H1 (cell line): ENCODE measurements around the gene MAJIN. TPM values are rescaled to one million over a fixed set of nuclear protein-coding genes. Genes with fewer than 3 reads are reported as not detected.

Experiments used
- CTCF ChIA-PET: fragments of 300-600 bp; sonication (Branson Sonifier 250); formaldehyde crosslinking; loops from one replicate; lab custom pipeline; 2021; ENCODE audit not compliant: partially characterized antibody; lab: Charles Lee
- POLR2A ChIA-PET: fragments of 300-600 bp; sonication (Branson Sonifier 250); formaldehyde crosslinking; loops from one replicate; lab custom pipeline; 2021; ENCODE audit warnings: inconsistent platforms; ENCODE audit not compliant: partially characterized antibody; lab: Charles Lee
- DNase-seq, 2 experiments: peaks; one replicate each; pipeline versions ENCODE4 v3.0.0 to v3.0.0-alpha.2; 2010 to 2022; ENCODE audit warnings: low spot score in 2 of 2, low read depth in 1 of 2, mixed read lengths in 1 of 2
- FAIRE-seq: peaks from 2 replicates; lab custom pipeline; 2011; peaks lifted over from hg19 to GRCh38; lab: Jason Lieb, UNC
- H2AFZ ChIP-seq: 2 replicates; pipeline ENCODE4 v1.8.1; 2012; ENCODE audit warnings: low read length, inconsistent platforms
- H2AK5ac ChIP-seq: 2 replicates; pipeline ENCODE4 v1.6.1; 2013; ENCODE audit warnings: low read depth, low read length
- H2BK120ac ChIP-seq: replicated peaks from 2 replicates; pipeline ENCODE3; 2013; ENCODE audit warnings: low read depth, low read length, inconsistent platforms
- H2BK12ac ChIP-seq: 2 replicates; pipeline ENCODE4 v1.6.1; 2013; ENCODE audit warnings: low read depth, low read length
- H2BK15ac ChIP-seq: 2 replicates; pipeline ENCODE4 v1.6.1; 2013; ENCODE audit warnings: low read length
- H2BK20ac ChIP-seq: 2 replicates; pipeline ENCODE4 v1.6.1; 2013; ENCODE audit warnings: low read length
- H2BK5ac ChIP-seq: 2 replicates; pipeline ENCODE4 v1.6.1; 2013; ENCODE audit warnings: low read depth, low read length
- H3K14ac ChIP-seq: 2 replicates; pipeline ENCODE4 v1.6.1; 2013; ENCODE audit warnings: inconsistent platforms; ENCODE audit not compliant: insufficient read length
- H3K18ac ChIP-seq: 2 replicates; pipeline ENCODE4 v1.6.1; 2013; ENCODE audit warnings: low read length; ENCODE audit errors: extremely low read depth
- H3K23ac ChIP-seq: 2 replicates; pipeline ENCODE4 v1.6.1; 2013; ENCODE audit warnings: inconsistent platforms; ENCODE audit not compliant: insufficient read length
- H3K23me2 ChIP-seq: 2 replicates; pipeline ENCODE4 v1.6.1; 2013; ENCODE audit warnings: low read depth, low read length
- H3K27ac ChIP-seq: 2 replicates; pipeline ENCODE4 v1.6.1; 2011; ENCODE audit warnings: low read depth, low read length, inconsistent platforms
- H3K27me3 ChIP-seq, 4 experiments: replicated peaks in 1 of 4; 1 replicate in 1 of 4; 2 replicates in 3 of 4; pipeline versions ENCODE4 v1.6.1 to v1.8.1; 2011 to 2013; ENCODE audit warnings: low read length in 3 of 4, mild to moderate bottlenecking in 3 of 4, inconsistent platforms in 2 of 4, mixed read lengths in 2 of 4, moderate library complexity in 1 of 4; ENCODE audit not compliant: control insufficient read depth in 3 of 4, insufficient read depth in 3 of 4; ENCODE audit errors: extremely low read depth in 1 of 4
- H3K36me3 ChIP-seq, 4 experiments: 2 replicates each; pipeline versions ENCODE4 v1.6.1 to v1.8.1; 2011 to 2013; ENCODE audit warnings: mild to moderate bottlenecking in 4 of 4, low read length in 3 of 4, moderate library complexity in 2 of 4, control low read depth in 1 of 4, inconsistent platforms in 1 of 4; ENCODE audit not compliant: insufficient read depth in 4 of 4, control insufficient read depth in 2 of 4
- H3K4ac ChIP-seq: replicated peaks from 2 replicates; pipeline ENCODE3; 2013; ENCODE audit warnings: low read length, low read depth, mixed read lengths, inconsistent platforms; ENCODE audit not compliant: insufficient read length
- H3K4me1 ChIP-seq, 4 experiments: replicated peaks in 1 of 4; 1 replicate in 1 of 4; 2 replicates in 3 of 4; pipeline versions ENCODE4 v1.6.1 to v1.8.1; 2011 to 2013; ENCODE audit warnings: low read length in 3 of 4, inconsistent platforms in 2 of 4, mixed read lengths in 1 of 4; ENCODE audit not compliant: insufficient read depth in 4 of 4, control insufficient read depth in 3 of 4
- H3K4me2 ChIP-seq, 2 experiments: 2 replicates each; pipeline versions ENCODE4 v1.6.1 to v1.8.1; 2011 to 2013; ENCODE audit warnings: low read depth in 2 of 2, low read length in 2 of 2, control low read depth in 1 of 2, inconsistent platforms in 1 of 2, mild to moderate bottlenecking in 1 of 2; ENCODE audit not compliant: insufficient read depth in 1 of 2
- H3K4me3 ChIP-seq, 4 experiments: fragments of 200-600, 300-600 bp in 1 of 4; sonication (generic), shearing (Covaris generic), sonication (Bioruptor Twin) in 1 of 4; 2 replicates each; pipeline versions ENCODE4 v1.5.1 to v1.8.1; 2011 to 2016; ENCODE audit warnings: low read length in 4 of 4, low read depth in 3 of 4, control low read depth in 2 of 4, inconsistent platforms in 2 of 4, mild to moderate bottlenecking in 2 of 4, mixed read lengths in 1 of 4, moderate library complexity in 1 of 4; ENCODE audit not compliant: insufficient read depth in 2 of 4; ENCODE audit errors: extremely low read depth in 1 of 4
- H3K56ac ChIP-seq: replicated peaks from 2 replicates; pipeline ENCODE3; 2013; ENCODE audit warnings: low read depth, mild to moderate bottlenecking, mixed read lengths, low read length, inconsistent platforms; ENCODE audit not compliant: insufficient read length
- H3K79me1 ChIP-seq: 2 replicates; pipeline ENCODE4 v1.6.1; 2013; ENCODE audit warnings: low read depth, low read length, control low read depth
- H3K79me2 ChIP-seq, 2 experiments: 2 replicates each; pipeline versions ENCODE4 v1.6.1 to v1.8.1; 2012 to 2013; ENCODE audit warnings: low read length in 2 of 2, mild to moderate bottlenecking in 2 of 2, inconsistent platforms in 1 of 2; ENCODE audit not compliant: insufficient read depth in 2 of 2, control insufficient read depth in 1 of 2
- H3K9ac ChIP-seq, 4 experiments: replicated peaks in 1 of 4; 1 replicate in 1 of 4; 2 replicates in 3 of 4; pipeline versions ENCODE4 v1.6.1 to v1.8.1; 2011 to 2013; ENCODE audit warnings: low read depth in 3 of 4, low read length in 3 of 4, control low read depth in 2 of 4, mild to moderate bottlenecking in 2 of 4, moderate library complexity in 2 of 4, inconsistent platforms in 1 of 4; ENCODE audit errors: extremely low read depth in 1 of 4
- H3K9me3 ChIP-seq, 2 experiments: 2 replicates each; pipeline versions ENCODE4 v1.6.1 to v1.8.1; 2012 to 2013; ENCODE audit warnings: mild to moderate bottlenecking in 2 of 2, moderate library complexity in 2 of 2, control low read depth in 1 of 2, inconsistent platforms in 1 of 2, low read depth in 1 of 2, low read length in 1 of 2, mixed read lengths in 1 of 2; ENCODE audit not compliant: insufficient read depth in 2 of 2
- H4K20me1 ChIP-seq, 2 experiments: replicated peaks in 1 of 2; 2 replicates each; pipeline versions ENCODE3 to v1.8.1; 2011 to 2013; ENCODE audit warnings: inconsistent platforms in 2 of 2, low read length in 2 of 2, mild to moderate bottlenecking in 1 of 2; ENCODE audit not compliant: insufficient read depth in 2 of 2, control insufficient read depth in 1 of 2
- H4K5ac ChIP-seq: 2 replicates; pipeline ENCODE4 v1.6.1; 2013; ENCODE audit warnings: low read length, low read depth, mixed read lengths, inconsistent platforms; ENCODE audit not compliant: insufficient read length
- H4K8ac ChIP-seq: 2 replicates; pipeline ENCODE4 v1.8.0; 2013; ENCODE audit warnings: mild to moderate bottlenecking, moderate library complexity, low read length, inconsistent platforms; ENCODE audit not compliant: insufficient read depth; ENCODE audit errors: extremely low read depth
- H4K91ac ChIP-seq: replicated peaks from 2 replicates; pipeline ENCODE3; 2013; ENCODE audit warnings: low read length, mixed read lengths, inconsistent platforms; ENCODE audit not compliant: insufficient read length
- ASH2L ChIP-seq: fragments of 200-600, 300-600 bp; sonication (generic); IDR thresholded peaks from one replicate; pipeline ENCODE4 v1.7.1; 2017; ENCODE audit warnings: low read length
- BACH1 ChIP-seq: IDR thresholded peaks from 2 replicates; pipeline ENCODE4 v1.6.1; 2012; ENCODE audit warnings: low read length, improper control_type of control experiment
- CBX5 ChIP-seq: fragments of 300-800, 300-1000 bp; sonication (generic); IDR thresholded peaks from 2 replicates; pipeline ENCODE4 v1.7.1; 2016; ENCODE audit warnings: antibody characterized with exemption, low read length, low read depth
- CHD2 ChIP-seq: IDR thresholded peaks from 2 replicates; pipeline ENCODE4 v1.6.1; 2012; ENCODE audit warnings: low read length, improper control_type of control experiment
- FOSL1 ChIP-seq: IDR thresholded peaks from 2 replicates; pipeline ENCODE4 v1.6.1; 2011; ENCODE audit warnings: mild to moderate bottlenecking, low read depth, low read length, moderate library complexity; ENCODE audit not compliant: insufficient read depth
- HDAC6 ChIP-seq: IDR thresholded peaks from one replicate; pipeline ENCODE4 v1.7.1; 2012; ENCODE audit warnings: low read depth, mild to moderate bottlenecking, inconsistent platforms, low read length, moderate library complexity
- JUN ChIP-seq: IDR thresholded peaks from 2 replicates; pipeline ENCODE4 v1.6.1; 2011; ENCODE audit warnings: low read depth, mild to moderate bottlenecking, improper control_type of control experiment, low read length
- KDM5A ChIP-seq: fragments of 200-600 bp; IDR thresholded peaks from 2 replicates; pipeline ENCODE4 v1.7.1; 2012; ENCODE audit warnings: mild to moderate bottlenecking, low read length, inconsistent platforms, mixed read lengths
- POLR2A ChIP-seq, 2 experiments: IDR thresholded peaks; 1 replicate in 1 of 2; 2 replicates in 1 of 2; pipeline ENCODE4 v1.6.1; 2011; ENCODE audit warnings: low read depth in 2 of 2, low read length in 2 of 2, mild to moderate bottlenecking in 2 of 2; ENCODE audit errors: control extremely low read depth in 1 of 2
- POU5F1 ChIP-seq: IDR thresholded peaks from 2 replicates; pipeline ENCODE4 v1.6.1; 2011; ENCODE audit warnings: low read depth, mild to moderate bottlenecking, low read length, moderate library complexity
- RBBP5 ChIP-seq: IDR thresholded peaks from 2 replicates; pipeline ENCODE4 v1.7.1; 2012; ENCODE audit warnings: low read depth, mild to moderate bottlenecking, inconsistent platforms, low read length, moderate library complexity, borderline replicate concordance
- SIX5 ChIP-seq: IDR thresholded peaks from 2 replicates; pipeline ENCODE4 v1.6.1; 2011; ENCODE audit warnings: mild to moderate bottlenecking, low read depth, low read length
- SUZ12 ChIP-seq: fragments of 200-600 bp; sonication (generic); IDR thresholded peaks from 2 replicates; pipeline ENCODE4 v1.6.1; 2012; ENCODE audit warnings: mild to moderate bottlenecking, inconsistent platforms, low read length, moderate library complexity, mixed read lengths
- TAF7 ChIP-seq: optimal IDR thresholded peaks from 2 replicates; pipeline ENCODE3; 2011; ENCODE audit warnings: low read depth, mild to moderate bottlenecking, inconsistent platforms, low read length, moderate library complexity, borderline replicate concordance
- WGBS, 2 experiments: shearing (Covaris generic) in 1 of 2; methylation state at CpG; one replicate each; pipeline versions ENCODE4 v1.1.6 to v1.1.7; 2013 to 2015; ENCODE audit warnings: low lambda C conversion rate in 2 of 2, mixed read lengths in 2 of 2, inconsistent platforms in 1 of 2, low coverage in 1 of 2, missing lambda C conversion rate in 1 of 2; ENCODE audit not compliant: insufficient replicate concordance in 2 of 2, insufficient coverage in 1 of 2, insufficient read length in 1 of 2; ENCODE audit errors: extremely low coverage in 1 of 2, missing lambda C conversion rate in 1 of 2; 5-methylcytosine and 5-hydroxymethylcytosine counted together
- polyA plus RNA-seq, 7 experiments: library from polyadenylated mRNA; depleted of rRNA in 3 of 7; stranded (reverse) in 5 of 7; unstranded in 2 of 7; fragments of >200 nt in 5 of 7; fragments of 200-250 nt in 2 of 7; gene quantifications; 1 replicate in 5 of 7; 2 replicates in 1 of 7; 4 replicates in 1 of 7; pipeline versions ENCODE4 v1.2.1 to v1.2.3, GENCODE V29; 2011 to 2013; ENCODE audit warnings: missing spikeins in 2 of 7, mixed read lengths in 2 of 7
- total RNA-seq: library from RNA; stranded (reverse); fragmentation: NEBNext Ultra II Directional; extraction: Animal tissue kit (Norgen Biotek cat#: 25700); gene quantifications from 2 replicates; pipeline ENCODE4 v1.2.1, GENCODE V29; 2021
- TF ChIP-seq, protein P1 (sequence below): IDR thresholded peaks from 2 replicates; pipeline ENCODE4 v1.6.1; 2012; ENCODE audit warnings: inconsistent platforms

Gene MAJIN
- total and polyA plus RNA-seq, 2 of the 8 experiments (the other 6 are each of a cell fraction or from before 2014, with no cell fraction given): not detected

DNA sequence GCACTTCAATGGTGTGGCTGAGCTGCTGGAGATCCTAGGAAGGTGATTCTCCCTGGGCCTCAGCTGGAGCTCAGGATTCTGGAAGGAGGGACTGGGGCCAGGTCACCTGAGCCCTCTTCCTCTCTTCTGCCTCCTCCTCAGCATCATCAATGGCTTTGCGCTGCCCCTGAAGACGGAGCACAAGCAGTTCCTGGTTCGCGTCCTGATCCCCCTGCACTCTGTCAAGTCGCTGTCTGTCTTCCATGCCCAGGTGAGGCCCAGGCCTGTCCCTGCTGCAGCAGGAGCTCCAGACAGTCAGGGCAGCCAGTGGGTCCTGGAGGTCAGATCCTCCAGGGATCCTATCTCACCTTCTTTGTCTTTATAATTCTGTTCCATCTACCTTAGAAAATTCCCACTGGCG lies 41.6 kb downstream of the MAJIN start:
- H3K36me3 ChIP-seq: no peaks in the 10 kb centered on the region; a peak in 1 of 8 replicates
- H3K27ac ChIP-seq: no peak overlapping the region
- H3K14ac ChIP-seq: no peak overlapping the region
- no peak overlapping the region for H2BK20ac ChIP-seq
- no peaks in the 10 kb centered on the region for H3K9me3 ChIP-seq
- DNase-seq (no peak), FAIRE-seq (no peak)
- H3K56ac ChIP-seq: no peak overlapping the region
- no peak overlapping the region for H3K4ac ChIP-seq
- H2BK5ac ChIP-seq: no peak overlapping the region
- H3K79me1 ChIP-seq: no peaks in the 10 kb centered on the region
- no peaks in the 10 kb centered on the region; the same call in 1 of the 2 replicates for H3K23me2 ChIP-seq
- H2AFZ ChIP-seq: no peak overlapping the region
- H2AK5ac ChIP-seq: 0 out of 2 replicates have a peak overlapping the region, but pooled peaks have one; percentile 53
- no peak overlapping the region for H4K8ac ChIP-seq
- H4K20me1 ChIP-seq: peaks cover 0 to 3% of the 10 kb centered on the region in 2 experiments
- H3K18ac ChIP-seq: no peak overlapping the region
- no peak overlapping the region for H4K5ac ChIP-seq
- no peaks in the 10 kb centered on the region for H3K79me2 ChIP-seq
- H3K4me1 ChIP-seq: peaks cover 0 to 10% (median 2%) of the 10 kb centered on the region in 4 experiments; a peak in 5 of 7 replicates
- ChIA-PET POLR2A (interaction anchor here (0.5 to 2.2 kb wide), 4 partner anchors 11 to 67 kb away, joined by 3 to 6 read pairs (median 4); no protein-coding TSS in a partner anchor), CTCF (interaction anchor here (0.5 to 1.5 kb wide), 7 partner anchors 15 to 254 kb away, joined by 3 to 4 read pairs (median 3); no protein-coding TSS in a partner anchor)
- no peak overlapping the region for H4K91ac ChIP-seq
- H3K9ac ChIP-seq: no peak overlapping the region
- no peak overlapping the region for H3K4me3 ChIP-seq
- peaks cover 0 to 1% (median under 1%) of the 10 kb centered on the region in 4 experiments; a peak in 4 of 7 replicates for H3K27me3 ChIP-seq
- no peak overlapping the region for H2BK12ac ChIP-seq
- no peak overlapping the region for H3K23ac ChIP-seq
- WGBS, 2 experiments: 97% methylated on average over 6 of the region's 6 CpGs; no CpG with 5 or more reads in 1 of the 2 experiments
- no peak overlapping the region for H2BK120ac ChIP-seq
- H2BK15ac ChIP-seq: no peak overlapping the region
- H3K4me2 ChIP-seq: no peak overlapping the region
- TF ChIP-seq CBX5: no peak
- no peak for TF ChIP-seq HDAC6
- TF ChIP-seq TAF7: no peak
- no peak for TF ChIP-seq CHD2
- TF ChIP-seq SUZ12: no peak
- TF ChIP-seq SIX5: no peak
- no peak for TF ChIP-seq RBBP5
- TF ChIP-seq FOSL1: no peak
- TF ChIP-seq KDM5A: no peak
- TF ChIP-seq POLR2A (IDR thresholded peaks at IDR 0.05; ENCODE audit: control extremely low read depth in 1 of 2, low read depth in 2 of 2, low read length in 2 of 2): no peak
- TF ChIP-seq ASH2L: no peak
- TF ChIP-seq JUN: no peak
- TF ChIP-seq BACH1: no peak
- TF ChIP-seq, protein P1, sequence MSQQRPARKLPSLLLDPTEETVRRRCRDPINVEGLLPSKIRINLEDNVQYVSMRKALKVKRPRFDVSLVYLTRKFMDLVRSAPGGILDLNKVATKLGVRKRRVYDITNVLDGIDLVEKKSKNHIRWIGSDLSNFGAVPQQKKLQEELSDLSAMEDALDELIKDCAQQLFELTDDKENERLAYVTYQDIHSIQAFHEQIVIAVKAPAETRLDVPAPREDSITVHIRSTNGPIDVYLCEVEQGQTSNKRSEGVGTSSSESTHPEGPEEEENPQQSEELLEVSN: no peak
- TF ChIP-seq POU5F1: no peak
